HG02623 (cell line): Measurements from ENCODE around the gene TYSND1.
"Not testable (repeated sequence)": the region's sequence is repeated elsewhere in the genome, so short reads cannot be mapped to it uniquely, and the experiment has no call there.

Source experiments
- ATAC-seq: cut with Tn5 transposase; IDR thresholded peaks from one replicate; pipeline ENCODE4 v1.9.1; 2021; ENCODE audit warnings: moderate library complexity; ENCODE audit not compliant: unreplicated experiment

The TYSND1 gene

DNA sequence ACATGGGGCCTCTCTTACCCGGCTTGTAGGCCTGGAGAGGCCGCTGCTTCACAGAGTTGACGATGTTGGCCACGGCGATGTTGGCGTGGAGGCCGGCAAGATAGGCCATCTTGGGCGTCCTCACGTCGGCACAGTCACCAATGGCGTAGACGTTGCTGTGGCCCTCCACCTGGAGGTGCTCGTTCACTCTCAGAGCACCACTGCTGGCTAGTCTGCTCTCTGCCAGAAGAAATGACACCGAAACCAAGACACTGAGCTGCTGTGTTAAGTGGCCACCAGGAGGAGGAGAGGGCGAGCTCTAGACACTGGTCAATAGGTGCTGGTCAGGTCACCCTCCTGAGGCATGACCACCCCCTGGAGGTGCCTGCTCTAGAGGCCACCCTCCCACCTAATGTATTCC, 31.6 kb downstream of the TYSND1 start:
- ATAC-seq = no peak

DNA sequence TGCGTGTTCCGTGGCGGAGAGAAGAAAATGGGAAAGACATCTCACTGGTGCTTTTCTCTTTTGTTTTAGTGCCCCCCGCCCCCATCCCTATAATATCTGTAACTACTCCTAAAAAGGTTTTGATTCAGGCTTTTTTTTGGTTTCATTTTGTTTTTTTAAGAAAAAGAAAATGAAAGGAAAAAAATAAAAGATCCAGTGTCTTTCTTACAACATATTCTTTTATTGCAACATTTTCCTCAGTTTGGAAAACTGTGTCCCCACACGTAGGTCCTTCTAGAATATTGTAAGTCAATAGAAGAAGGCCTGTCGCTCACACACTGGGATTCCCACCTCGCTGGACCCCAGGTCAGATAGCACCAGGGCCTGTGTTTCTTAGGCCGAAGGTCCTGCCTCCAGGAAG, 34.4 kb downstream of the TYSND1 start:
- no peak for ATAC-seq

DNA sequence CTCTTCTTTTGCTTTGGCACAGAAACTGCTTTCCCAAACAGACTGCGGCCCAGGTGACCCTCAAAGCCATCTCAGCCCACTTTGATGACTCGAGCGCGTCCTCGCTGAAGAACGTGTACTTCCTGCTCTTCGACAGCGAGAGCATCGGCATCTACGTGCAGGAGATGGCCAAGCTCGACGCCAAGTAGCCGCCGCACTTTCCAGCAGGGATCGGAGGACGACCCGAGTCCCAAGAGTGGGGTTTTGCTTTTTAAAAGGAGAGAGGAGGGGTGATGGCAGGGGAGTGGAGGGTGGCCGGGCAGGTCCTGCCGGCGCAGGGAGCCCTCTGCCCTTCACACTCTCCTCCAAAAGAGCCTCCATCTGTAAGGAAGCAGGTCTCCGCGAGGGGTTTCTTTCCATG, 35.0 kb downstream of the TYSND1 start:
- ATAC-seq = no peak

DNA sequence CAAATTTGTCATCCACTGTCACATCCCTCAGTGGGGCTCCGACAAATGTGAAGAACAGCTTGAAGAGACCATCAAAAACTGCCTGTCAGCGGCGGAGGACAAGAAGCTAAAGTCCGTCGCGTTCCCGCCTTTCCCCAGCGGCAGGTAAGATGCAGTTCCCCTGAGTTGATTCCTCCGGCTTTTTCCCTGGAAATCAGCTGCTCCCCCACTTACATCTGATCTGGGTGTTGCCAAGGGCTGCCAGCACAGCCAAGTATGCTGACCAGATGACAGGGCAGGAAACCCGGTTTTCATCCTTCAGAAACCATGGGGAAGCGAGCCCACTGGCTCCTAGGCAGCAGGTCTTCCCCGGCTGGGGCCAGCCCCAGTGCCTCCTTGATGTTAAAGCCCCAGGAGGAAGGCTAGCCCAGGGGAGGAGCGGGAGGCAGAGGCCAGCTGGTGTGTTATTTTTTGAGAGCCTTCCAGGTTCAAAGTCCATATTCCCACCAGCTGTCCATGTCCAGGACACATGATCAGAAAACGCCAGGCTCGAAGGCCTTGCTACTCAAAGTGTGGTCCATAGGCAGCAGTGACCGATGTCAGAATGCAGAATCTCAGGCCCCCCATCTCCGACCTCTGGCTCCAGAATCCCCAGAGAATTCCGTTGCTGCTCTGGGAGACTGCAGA, 37.3 kb downstream of the TYSND1 start:
- ATAC-seq = no peak

DNA sequence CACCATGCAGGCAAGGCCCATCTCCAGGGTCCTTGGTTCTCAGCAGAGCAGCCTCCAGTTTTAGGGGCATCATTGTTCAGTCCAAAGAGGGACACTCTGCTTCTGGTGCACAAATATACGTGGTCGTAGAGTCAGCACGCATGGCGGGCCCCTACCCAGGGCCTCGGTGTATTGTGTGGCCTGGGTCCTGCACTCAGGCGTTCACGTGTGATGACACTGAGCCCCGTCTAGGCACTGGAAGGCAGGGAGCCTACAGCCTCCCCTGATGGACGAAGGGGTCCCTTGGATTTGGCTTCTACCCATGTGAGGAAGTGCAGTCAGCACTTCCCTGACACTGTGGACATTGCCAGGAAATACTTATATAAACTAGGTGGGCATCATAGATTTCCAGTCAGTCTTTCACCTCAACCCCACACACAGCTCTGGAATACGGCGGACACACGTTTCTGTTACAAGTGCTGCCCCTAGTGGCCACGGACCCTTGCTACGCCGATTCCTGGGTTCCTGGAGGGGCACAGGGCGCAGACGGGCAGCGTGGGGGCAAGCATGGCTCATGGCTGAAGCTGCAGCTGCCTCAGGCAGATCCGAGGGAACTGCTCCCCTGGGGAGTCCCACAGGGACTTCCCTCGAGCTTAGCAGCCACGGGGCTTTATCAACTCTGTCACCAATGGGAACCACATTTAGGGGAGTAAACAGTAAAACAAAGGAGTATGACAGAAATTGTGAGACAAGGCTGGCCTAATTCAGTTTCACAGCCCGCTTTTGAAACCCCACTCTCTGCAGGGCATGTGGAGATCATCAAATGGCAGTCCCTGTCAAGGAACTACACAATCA, 39.3 kb downstream of the TYSND1 start:
- ATAC-seq = no peak

DNA sequence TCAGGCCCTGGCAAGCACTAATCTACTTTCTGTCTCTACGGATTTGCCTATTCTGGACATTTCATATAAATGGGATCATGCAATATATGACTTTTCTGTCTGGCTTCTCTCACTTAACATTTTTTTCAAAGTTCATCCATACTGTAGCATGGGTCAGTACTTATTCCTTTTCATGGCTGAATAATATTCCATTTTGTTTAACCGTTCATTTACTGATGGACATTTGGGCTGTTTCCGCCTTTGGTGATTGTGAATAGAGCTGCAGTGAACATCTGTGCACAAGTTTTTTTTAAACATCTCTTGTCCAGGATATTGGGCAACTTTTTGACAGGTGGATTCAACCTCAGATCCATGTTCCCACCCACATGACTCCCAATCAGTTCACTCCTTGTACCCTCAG, 44.8 kb downstream of the TYSND1 start:
- ATAC-seq = no peak

DNA sequence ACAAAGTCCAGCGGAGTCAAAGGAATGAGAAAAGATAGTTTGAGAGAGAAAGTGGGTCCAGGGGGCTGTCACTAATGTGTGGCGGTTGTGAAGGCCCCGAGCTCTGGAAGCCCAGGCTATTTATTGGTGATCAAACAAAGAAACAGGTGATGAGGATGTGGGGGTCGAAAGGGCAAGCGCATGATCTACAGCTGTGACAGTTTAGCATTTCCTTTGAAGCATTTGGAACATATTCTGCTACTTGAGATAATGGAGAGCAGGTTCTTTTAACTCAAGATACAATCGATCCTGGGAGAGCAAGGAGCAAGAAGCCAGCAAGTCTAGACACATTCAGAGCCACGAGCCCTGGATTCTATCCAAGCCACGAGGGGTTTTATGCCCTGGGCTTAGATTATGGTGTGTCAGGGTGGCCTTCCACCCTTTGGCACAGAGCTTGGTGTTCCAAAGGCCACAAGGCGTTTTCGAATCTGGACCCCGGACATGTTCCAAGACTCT, 45.4 kb downstream of the TYSND1 start:
- ATAC-seq = not testable (repeated sequence)

DNA sequence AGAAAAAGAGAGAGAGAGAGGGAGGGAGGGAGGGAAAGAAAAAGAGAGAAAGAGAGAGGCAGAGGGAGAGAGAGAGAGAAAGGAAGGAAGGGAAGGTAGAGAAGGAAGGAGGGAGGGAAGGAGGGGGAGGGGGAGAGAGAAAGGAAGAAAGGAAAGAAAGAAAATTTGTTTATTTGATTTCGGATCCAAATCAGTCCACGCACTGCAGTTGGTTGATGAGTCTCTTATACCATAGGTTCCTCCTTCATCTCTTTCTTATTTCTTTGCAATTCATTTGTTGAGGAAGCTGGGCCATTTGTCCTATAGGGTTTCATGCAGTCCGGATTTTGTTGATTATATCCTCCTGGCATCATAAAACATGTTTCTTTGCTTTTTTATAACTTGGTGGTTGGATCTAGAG, 48.2 kb downstream of the TYSND1 start:
- no peak for ATAC-seq

DNA sequence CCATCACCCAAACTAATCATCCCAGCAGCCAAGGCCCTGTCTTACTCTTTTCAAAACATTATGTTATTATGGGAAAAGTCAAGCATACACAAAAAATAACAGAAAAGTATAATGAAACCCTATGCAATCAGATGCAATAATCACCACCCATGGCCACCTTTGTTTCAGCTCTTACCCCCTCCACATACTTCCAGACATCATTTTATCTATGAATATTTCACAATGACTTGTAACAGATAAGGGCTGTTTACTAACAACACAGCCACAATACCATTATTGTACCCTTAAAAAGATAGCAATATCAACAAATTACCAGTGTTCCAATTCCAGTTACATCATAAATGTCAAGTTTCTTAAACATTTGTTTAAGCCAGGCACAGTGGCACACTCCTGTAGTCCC, 49.0 kb downstream of the TYSND1 start:
- ATAC-seq = no peak

DNA sequence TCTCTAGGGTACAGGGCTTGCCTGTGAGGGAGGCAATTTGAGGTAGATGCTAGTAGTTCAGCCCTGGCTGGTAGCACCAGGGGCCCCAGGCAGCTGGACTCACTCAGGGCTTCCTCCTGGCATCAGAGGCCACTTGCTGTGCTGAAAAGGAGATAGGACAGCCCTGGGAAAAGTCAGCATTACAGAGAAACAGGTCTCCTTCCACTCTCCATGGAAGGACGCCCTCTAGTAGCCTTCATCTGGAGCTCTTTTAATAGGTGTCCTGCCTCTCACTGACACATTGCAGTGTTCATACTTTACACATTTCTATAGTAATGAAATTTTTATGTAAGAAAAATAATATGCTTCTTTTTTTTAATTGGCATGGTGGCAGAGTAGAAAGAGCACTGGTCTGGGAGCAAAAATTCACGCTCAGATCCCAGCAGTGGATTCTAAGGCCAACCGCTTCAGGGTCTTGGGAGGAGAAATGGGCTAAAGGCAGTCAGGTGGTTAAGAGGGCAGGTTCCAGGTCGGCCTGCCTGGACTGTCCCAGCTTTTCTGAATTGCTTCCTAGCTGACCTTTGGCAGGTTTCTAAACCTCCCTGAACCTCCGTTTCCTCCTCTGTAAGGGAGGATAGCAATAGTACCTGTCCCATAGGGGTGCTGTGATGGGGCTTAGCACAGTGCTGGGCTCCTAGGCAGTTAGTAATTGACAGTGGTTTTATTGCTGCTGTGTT, 49.6 kb downstream of the TYSND1 start:
- ATAC-seq = no peak

DNA sequence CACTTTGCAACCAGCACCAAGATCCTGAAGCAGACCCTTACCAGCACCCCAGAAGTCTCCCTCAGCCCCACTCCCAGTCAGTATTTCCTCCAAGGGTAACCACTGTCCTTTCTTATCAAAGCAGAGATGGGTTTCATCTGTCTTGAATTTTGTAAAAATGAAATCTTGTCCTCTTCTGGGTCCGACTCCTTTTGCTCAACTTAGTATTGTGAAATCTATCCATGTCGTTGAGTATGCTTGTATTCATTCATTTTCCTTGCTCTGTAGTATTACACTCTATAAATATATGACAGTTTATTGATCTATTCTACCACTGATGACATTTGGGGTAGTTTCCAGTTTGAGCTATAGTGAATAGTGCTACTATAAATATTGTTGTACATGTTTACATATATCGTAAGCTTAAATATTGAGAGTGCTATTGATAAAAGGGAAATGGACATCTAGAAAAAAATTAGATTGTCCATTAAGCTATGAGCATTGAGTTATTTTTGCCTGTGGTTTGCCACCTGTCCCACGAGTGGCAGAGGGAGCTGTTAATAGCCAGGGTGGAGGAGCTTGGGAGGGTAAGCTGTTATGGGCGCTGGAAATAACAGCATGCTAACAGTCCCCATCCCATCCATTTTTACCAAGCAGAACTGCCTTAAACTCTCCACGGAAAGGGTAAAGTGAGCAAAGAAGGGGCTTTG, 50.3 kb downstream of the TYSND1 start:
- no peak for ATAC-seq

DNA sequence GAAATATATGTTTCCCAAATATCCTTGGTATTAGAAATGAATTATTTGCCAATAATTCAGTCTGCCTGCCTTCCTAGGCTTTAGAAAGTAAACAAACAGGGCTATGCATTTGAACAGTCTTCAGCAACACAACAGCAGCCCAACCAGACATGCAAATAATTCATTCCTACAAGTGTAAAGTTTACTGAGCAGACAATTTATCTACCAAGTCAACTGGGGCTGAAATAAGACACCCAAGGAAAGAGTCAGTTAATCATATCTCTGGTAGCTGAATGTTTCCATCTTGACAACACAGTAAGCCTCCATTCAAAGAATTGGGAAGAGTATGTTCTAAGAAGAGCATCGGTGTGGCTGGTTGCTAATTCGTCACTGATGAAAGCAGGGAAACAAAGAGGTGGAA, 52.2 kb downstream of the TYSND1 start:
- ATAC-seq = no peak

DNA sequence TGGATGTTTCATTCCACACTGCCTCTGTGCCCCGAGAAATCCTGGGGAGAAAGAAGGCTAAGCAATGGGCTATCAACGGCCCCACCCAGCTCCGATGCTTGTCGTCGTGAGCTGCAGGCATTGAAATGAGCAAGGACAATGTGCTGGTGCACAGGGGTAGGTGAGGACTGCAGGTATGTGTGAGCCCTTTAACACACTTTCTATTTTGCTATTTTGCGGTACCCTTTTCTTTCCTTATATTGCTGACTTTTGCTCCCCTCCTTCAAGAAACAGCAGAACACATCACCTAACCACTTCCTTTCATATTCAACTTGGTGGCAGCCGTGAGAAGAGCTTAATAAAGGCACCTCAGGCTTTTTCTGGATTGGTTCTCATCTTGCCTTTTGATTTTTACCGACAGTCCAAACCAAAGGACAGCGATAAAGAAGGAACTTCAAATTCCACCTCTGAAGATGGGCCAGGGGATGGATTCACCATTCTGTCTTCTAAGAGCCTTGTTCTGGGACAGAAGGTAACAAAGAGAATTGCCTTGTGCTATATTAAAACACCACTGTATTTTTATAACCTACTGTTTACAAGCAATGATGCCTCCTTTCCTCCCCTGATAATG, 53.1 kb downstream of the TYSND1 start:
- no peak for ATAC-seq

DNA sequence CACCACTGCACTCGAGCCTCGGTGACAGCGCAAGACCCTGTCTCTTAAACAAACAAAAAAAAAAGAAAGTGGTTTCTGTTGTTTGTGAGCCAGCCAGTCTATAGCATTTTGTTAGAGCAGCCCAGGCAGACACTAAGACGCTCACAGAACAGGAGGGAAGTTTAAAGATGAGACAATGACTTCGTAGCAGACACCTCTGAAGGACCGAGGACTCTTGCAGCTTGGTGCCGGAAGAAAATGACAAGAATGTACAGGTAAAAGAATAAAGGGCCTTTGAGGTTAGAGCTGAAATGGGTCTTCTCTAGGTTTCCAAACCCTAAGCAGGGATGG, 54.1 kb downstream of the TYSND1 start:
- no peak for ATAC-seq

DNA sequence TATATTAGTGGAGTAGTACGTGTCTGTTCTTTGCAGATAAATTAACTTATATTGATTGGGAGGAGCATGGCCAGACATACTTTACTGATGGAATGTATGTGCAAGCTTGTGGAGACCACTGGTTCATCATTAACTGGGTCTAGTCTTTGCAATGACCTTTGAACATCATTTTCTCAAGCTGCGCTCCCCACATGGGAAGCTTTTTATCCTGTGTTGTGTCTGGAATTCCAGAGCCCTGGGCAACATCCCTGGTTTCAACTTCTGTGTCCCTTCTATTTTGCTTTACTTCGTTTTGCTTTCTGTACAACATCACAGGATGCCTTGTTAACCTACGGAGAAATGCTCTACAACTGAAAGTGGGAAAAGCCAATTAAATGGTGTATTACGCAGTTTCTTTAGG, 55.5 kb downstream of the TYSND1 start:
- no peak for ATAC-seq

DNA sequence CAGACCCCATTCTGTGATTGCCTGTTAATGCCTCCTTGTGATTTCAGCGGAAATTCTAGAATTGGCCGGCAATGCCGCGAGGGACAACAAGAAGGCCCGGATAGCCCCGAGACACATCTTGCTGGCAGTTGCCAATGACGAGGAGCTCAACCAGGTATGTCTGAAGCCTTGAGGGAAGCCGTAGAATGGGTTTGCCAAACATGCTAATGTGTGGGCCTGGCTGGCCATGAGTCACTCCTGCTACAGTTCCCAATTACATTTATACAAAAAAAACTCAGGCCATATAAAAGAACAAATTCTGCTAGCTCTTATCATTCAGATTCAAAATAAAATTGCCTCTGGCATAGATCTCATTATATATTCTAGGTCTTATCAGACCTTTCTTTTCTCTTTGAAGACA, 56.5 kb downstream of the TYSND1 start:
- no peak for ATAC-seq

DNA sequence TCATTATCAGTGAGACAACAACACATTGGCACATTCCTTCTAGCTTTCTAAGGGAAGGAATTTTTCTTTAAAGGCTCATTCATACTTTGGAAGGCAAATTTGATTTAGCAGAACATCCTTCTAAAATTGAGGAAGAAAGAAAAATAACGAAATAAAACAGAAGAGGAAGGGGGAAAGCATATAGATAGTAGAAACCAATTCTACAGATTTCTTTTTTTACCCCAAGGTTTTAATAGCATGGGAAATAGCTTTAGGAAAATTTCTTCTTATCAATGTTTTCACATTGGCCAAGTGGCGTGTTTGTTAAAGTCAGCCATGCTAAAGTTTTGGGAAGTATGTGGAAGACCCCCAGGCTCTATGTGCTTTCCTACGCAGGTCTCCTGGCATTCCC, 58.2 kb downstream of the TYSND1 start:
- no peak for ATAC-seq
